Ovary (tissue), 9 donors: ENCODE results near the gene SSH3. TPM values are rescaled to one million over a fixed set of nuclear protein-coding genes. Genes with fewer than 3 reads are reported as not detected.

Source experiments
- DNase-seq, 5 donors: peaks; one replicate each; pipeline ENCODE4 v3.0.0-alpha.2; 2019 to 2020
- H3K27ac ChIP-seq, 2 donors: fragments of 200-600 bp; one replicate each; pipeline versions ENCODE4 v1.5.1 to v1.8.0; 2019 to 2022
- H3K27me3 ChIP-seq: fragments of 200-600 bp; one replicate; pipeline ENCODE4 v1.8.0; 2022
- H3K36me3 ChIP-seq: fragments of 200-600 bp; sonication (generic); one replicate; pipeline ENCODE4 v1.5.1; 2019
- H3K4me1 ChIP-seq: one replicate; pipeline ENCODE4 v1.8.1; 2013; ENCODE audit warnings: mild to moderate bottlenecking, moderate library complexity; ENCODE audit not compliant: insufficient read depth
- H3K4me3 ChIP-seq: fragments of 200-600 bp; sonication (generic); one replicate; pipeline ENCODE4 v1.5.1; 2017
- H3K9me3 ChIP-seq, 2 donors: fragments of 200-600 bp in 1 of 2; sonication (generic) in 1 of 2; one replicate each; pipeline versions ENCODE4 v1.5.1 to v1.8.1; 2013 to 2019; ENCODE audit warnings: mild to moderate bottlenecking in 1 of 2, moderate library complexity in 1 of 2
- EP300 ChIP-seq: sonication (generic); formaldehyde crosslinking; IDR thresholded peaks from one replicate; pipeline ENCODE4 v1.6.1; 2017; ENCODE audit warnings: antibody characterized with exemption
- POLR2A ChIP-seq: fragments of 450-650 bp; IDR thresholded peaks from one replicate; pipeline ENCODE4 v1.6.1; 2017; ENCODE audit warnings: antibody characterized with exemption, mild to moderate bottlenecking, moderate library complexity
- WGBS, 3 donors: extraction: QIAGEN DNeasy Blood & Tissue Kit in 1 of 3; methylation state at CpG; one replicate each; pipeline versions ENCODE4 v1.1.5 to v1.1.7; 2013 to 2017; 5-methylcytosine and 5-hydroxymethylcytosine counted together
- intact Hi-C, 4 donors: fragments of 100-400 bp; cut with DNase I; formaldehyde crosslinking; loops; one replicate each; pipeline versions ENCODE4 v1.11.0 to v1.15.1; 2022 to 2023
- polyA plus RNA-seq, 2 donors: library from polyadenylated mRNA; stranded (reverse); fragments of 200-250 nt in 1 of 2; fragments of 350-450 nt in 1 of 2; fragmentation: Illumina TruSeq in 1 of 2; extraction: RNeasy Lipid Tissue Mini Kit (QIAGEN cat#74804) in 1 of 2; gene quantifications; one replicate each; pipeline ENCODE4 v1.2.3, GENCODE V29; 2013 to 2014
- total RNA-seq, 7 donors: library from RNA; depleted of rRNA in 2 of 7; stranded (reverse); fragments of >200 nt in 2 of 7; fragmentation: NEBNext Ultra II Directional in 3 of 7; extraction: Animal tissue kit (Norgen Biotek cat#: 25700) in 3 of 7; gene quantifications; one replicate each; pipeline versions ENCODE4 v1.1.0 to v1.2.4, GENCODE V29; 2016 to 2023
- TF ChIP-seq, protein P1 (sequence below), 3 donors: fragments of 450-650 bp in 2 of 3; fragments of 200-600 bp in 1 of 3; IDR thresholded peaks; one replicate each; pipeline versions ENCODE4 v1.5.1 to v1.8.0; 2016 to 2022; ENCODE audit warnings: antibody characterized with exemption in 3 of 3, mild to moderate bottlenecking in 1 of 3
- donor health status: DM: no; HTN: no; CAD: no; lungs with moderate emphysema.
- donor health status: DM: no; HTN: no; CAD: no.
- donor health status: Bipolar disorder and iron deficiency.
- donor health status: DM: yes; HTN: yes; CAD: no.
- donor health status: DM: no; HTN: no; CAD: no.
- donor health status: DM: yes; HTN: yes; CAD: no.

The SSH3 gene
- total and polyA plus RNA-seq, 9 donors = 18.1 to 69.9 (median 43.9) TPM

GRCh38 chr11:67323526-67323925 is 20.2 kb downstream of the SSH3 start:
- H3K27ac ChIP-seq = no peak overlapping the region
- H3K4me3 ChIP-seq = no peak overlapping the region
- DNase-seq = no peak
- WGBS, 3 donors = 89 to 95% (median 89%) methylated on average over 7 of the region's 7 CpGs
- no peaks in the 10 kb centered on the region for H3K36me3 ChIP-seq
- H3K4me1 ChIP-seq = peaks cover 2% of the 10 kb centered on the region
- no peaks in the 10 kb centered on the region for H3K27me3 ChIP-seq
- TF ChIP-seq EP300 = no peak
- TF ChIP-seq, protein P1, sequence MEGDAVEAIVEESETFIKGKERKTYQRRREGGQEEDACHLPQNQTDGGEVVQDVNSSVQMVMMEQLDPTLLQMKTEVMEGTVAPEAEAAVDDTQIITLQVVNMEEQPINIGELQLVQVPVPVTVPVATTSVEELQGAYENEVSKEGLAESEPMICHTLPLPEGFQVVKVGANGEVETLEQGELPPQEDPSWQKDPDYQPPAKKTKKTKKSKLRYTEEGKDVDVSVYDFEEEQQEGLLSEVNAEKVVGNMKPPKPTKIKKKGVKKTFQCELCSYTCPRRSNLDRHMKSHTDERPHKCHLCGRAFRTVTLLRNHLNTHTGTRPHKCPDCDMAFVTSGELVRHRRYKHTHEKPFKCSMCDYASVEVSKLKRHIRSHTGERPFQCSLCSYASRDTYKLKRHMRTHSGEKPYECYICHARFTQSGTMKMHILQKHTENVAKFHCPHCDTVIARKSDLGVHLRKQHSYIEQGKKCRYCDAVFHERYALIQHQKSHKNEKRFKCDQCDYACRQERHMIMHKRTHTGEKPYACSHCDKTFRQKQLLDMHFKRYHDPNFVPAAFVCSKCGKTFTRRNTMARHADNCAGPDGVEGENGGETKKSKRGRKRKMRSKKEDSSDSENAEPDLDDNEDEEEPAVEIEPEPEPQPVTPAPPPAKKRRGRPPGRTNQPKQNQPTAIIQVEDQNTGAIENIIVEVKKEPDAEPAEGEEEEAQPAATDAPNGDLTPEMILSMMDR (IDR thresholded peaks at IDR 0.05) = no peak
- no peak for TF ChIP-seq POLR2A
- intact Hi-C loops = loop anchor here in 1 of 4 donors (10.0 kb wide), 1 partner anchor 259 kb away; no protein-coding TSS in a partner anchor
- no peaks in the 10 kb centered on the region for H3K9me3 ChIP-seq

GRCh38 chr11:67332081-67332691 is 28.9 kb downstream of the SSH3 start:
- TF ChIP-seq, protein P1 (IDR thresholded peaks at IDR 0.05) = no peak
- TF ChIP-seq POLR2A = no peak
- no peak for TF ChIP-seq EP300

DNA sequence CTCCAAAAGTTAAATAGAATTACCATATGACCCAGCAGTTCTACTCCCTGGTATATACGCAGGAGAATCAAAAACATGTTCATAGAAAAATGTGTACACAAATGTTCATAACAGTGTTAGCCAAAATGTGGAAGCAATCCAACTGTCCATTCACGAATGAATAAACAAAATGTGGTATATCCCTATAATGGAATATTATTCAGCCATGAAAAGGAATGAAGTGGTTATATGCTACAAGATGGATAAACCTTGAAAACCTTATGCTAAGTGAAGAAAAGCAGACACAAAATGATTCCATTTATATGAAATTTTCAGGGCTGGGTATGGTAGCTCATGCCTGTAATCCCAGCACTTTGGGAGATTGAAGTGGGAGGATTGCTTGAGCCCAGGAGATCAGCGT is 33.9 kb downstream of the SSH3 start:
- Histone ChIP-seq H3K27ac (no peak overlapping the region), H3K36me3 (no peaks in the 10 kb centered on the region), H3K9me3 (no peaks in the 10 kb centered on the region), H3K4me1 (no peaks in the 10 kb centered on the region), H3K4me3 (no peak overlapping the region), H3K27me3 (no peaks in the 10 kb centered on the region)
- TF ChIP-seq POLR2A = no peak
- no peak for TF ChIP-seq EP300
- TF ChIP-seq, protein P1 (IDR thresholded peaks at IDR 0.05) = no peak
- no peak for DNase-seq
- intact Hi-C loops = no loop called here
- 92 to 95% (median 93%) methylated on average over 3 of the region's 3 CpGs for WGBS, 3 donors

More at GRCh38 chr11:67332081-67332691, 28.9 kb downstream of the SSH3 start:
- no peak overlapping the region for H3K27ac ChIP-seq
- H3K27me3 ChIP-seq = no peaks in the 10 kb centered on the region
- no peaks in the 10 kb centered on the region for H3K4me1 ChIP-seq
- no peaks in the 10 kb centered on the region for H3K9me3 ChIP-seq
- no peaks in the 10 kb centered on the region for H3K36me3 ChIP-seq
- no peak for DNase-seq
- no peak overlapping the region for H3K4me3 ChIP-seq
- intact Hi-C loops = no loop called here
- WGBS, 3 donors = 84 to 90% (median 87%) methylated on average over 6 of the region's 6 CpGs

DNA sequence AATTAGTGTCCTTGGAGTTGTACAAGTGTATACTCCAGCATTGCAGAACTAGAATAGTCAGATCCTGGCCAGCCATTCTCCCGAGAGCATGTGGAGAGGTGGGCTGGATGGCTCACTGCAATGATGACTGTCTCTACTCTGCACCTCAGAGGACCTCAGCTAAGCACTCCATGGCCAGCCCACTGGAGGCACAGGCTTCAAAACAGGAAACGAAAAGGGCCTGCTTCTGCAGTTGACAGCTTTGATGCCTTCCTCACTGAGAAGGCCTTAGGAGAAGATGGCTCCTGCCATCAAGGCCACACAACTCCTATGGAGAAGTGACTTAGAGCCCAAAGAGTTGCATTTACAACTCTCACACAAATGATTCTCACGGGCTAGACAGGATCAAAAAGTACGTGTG is 40.9 kb downstream of the SSH3 start:
- Histone ChIP-seq H3K27ac (no peak overlapping the region), H3K9me3 (no peaks in the 10 kb centered on the region), H3K36me3 (no peaks in the 10 kb centered on the region), H3K4me1 (no peaks in the 10 kb centered on the region), H3K4me3 (no peak overlapping the region), H3K27me3 (no peaks in the 10 kb centered on the region)
- intact Hi-C loops = no loop called here
- TF ChIP-seq, protein P1 (IDR thresholded peaks at IDR 0.05) = no peak
- TF ChIP-seq EP300 = no peak
- no peak for TF ChIP-seq POLR2A
- DNase-seq = no peak
- WGBS, 3 donors = 87 to 93% (median 93%) methylated on average over 4 of the region's 4 CpGs
